DOHH2 (cell line): ENCODE data around the gene ENSA.

ENCODE experiments used
- CTCF ChIP-seq: fragments of 200-600 bp; sonication (generic); IDR thresholded peaks from one replicate; pipeline ENCODE4 v1.5.1; 2014; ENCODE audit warnings: antibody characterized with exemption, mild to moderate bottlenecking, low read depth, low read length; ENCODE audit not compliant: poor library complexity, severe bottlenecking
- EZH2phosphoT487 ChIP-seq: fragments of 200-600 bp; sonication (generic); IDR thresholded peaks from 2 replicates; pipeline ENCODE4 v1.6.1; 2017; ENCODE audit warnings: borderline replicate concordance, mild to moderate bottlenecking, antibody characterized with exemption, low read length, moderate library complexity, mixed read lengths

DNA sequence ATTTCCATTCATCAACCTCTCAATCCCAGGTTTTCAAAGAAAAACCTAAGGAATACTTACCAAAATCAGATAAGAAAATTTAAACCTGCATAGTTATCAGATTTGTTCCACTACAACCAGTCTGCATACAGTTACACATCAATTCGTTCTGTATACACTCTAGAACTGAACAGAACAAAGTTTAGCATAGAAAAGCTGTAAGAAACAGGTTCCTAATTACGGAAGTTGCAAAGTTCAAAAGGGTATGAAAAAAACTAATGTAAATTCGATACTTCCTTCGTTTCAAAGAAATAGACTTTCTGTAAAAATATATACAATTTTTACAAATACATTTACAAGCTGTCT lies 53.1 kb downstream of the ENSA start:
- no peak for TF ChIP-seq CTCF
- TF ChIP-seq EZH2phosphoT487 = no peak
